ENCODE measurements around the gene ZNF326.

GRCh38 chr1:89998306-89998705 lies 3.4 kb downstream of the ZNF326 start:
- TF ChIP-seq CTCF (IDR thresholded peaks at IDR 0.05) (no peak), POLR2A (IDR thresholded peaks at IDR 0.05) (no peak), POLR2AphosphoS5 (IDR thresholded peaks at IDR 0.05; ENCODE audit: insufficient read depth in 1 of 2, low read depth in 1 of 2) (no peak)
